Measurements from ENCODE around the gene LRRC59.

The LRRC59 gene

GRCh38 chr17:50356418-50356817, 40.9 kb downstream of the LRRC59 start:
- Histone ChIP-seq H2AFZ (ENCODE audit: low read length) (no peak overlapping the region), H3K27me3 (replicated peaks; ENCODE audit: insufficient read depth, low read length) (no peaks in the 10 kb centered on the region), H3K4me1 (ENCODE audit: low read length) (no peaks in the 10 kb centered on the region), H3K9me2 (replicated peaks; ENCODE audit: insufficient read depth, low read length) (no peaks in the 10 kb centered on the region), H3K36me3 (replicated peaks; ENCODE audit: insufficient read depth, low read length) (no peaks in the 10 kb centered on the region), H3K27ac (ENCODE audit: low read length) (no peak overlapping the region), H3K4me2 (ENCODE audit: low read depth, low read length) (no peak overlapping the region), H3K9me3 (replicated peaks; ENCODE audit: insufficient read depth, low read length) (no peaks in the 10 kb centered on the region), H3K9ac (ENCODE audit: low read length) (no peak overlapping the region), H3K79me2 (ENCODE audit: low read length) (no peaks in the 10 kb centered on the region), H4K20me1 (ENCODE audit: insufficient read depth, low read length) (no peaks in the 10 kb centered on the region), H3F3A (ENCODE audit: insufficient read depth, low read length) (no peaks in the 10 kb centered on the region), H3K4me3 (ENCODE audit: low read length) (no peak overlapping the region)
- TF ChIP-seq, protein P1, sequence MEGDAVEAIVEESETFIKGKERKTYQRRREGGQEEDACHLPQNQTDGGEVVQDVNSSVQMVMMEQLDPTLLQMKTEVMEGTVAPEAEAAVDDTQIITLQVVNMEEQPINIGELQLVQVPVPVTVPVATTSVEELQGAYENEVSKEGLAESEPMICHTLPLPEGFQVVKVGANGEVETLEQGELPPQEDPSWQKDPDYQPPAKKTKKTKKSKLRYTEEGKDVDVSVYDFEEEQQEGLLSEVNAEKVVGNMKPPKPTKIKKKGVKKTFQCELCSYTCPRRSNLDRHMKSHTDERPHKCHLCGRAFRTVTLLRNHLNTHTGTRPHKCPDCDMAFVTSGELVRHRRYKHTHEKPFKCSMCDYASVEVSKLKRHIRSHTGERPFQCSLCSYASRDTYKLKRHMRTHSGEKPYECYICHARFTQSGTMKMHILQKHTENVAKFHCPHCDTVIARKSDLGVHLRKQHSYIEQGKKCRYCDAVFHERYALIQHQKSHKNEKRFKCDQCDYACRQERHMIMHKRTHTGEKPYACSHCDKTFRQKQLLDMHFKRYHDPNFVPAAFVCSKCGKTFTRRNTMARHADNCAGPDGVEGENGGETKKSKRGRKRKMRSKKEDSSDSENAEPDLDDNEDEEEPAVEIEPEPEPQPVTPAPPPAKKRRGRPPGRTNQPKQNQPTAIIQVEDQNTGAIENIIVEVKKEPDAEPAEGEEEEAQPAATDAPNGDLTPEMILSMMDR (IDR thresholded peaks at IDR 0.05; ENCODE audit: low read length): no peak
- no peak for DNase-seq

- no peak overlapping the region for H3K4me2 ChIP-seq (ENCODE audit: low read depth, low read length)
- no peaks in the 10 kb centered on the region for H3K9me2 ChIP-seq (replicated peaks; ENCODE audit: insufficient read depth, low read length)
- DNase-seq: no peak
- H3F3A ChIP-seq (ENCODE audit: insufficient read depth, low read length): no peaks in the 10 kb centered on the region
- TF ChIP-seq, protein P1 (IDR thresholded peaks at IDR 0.05; ENCODE audit: low read length): no peak
- no peak for TF ChIP-seq EZH2phosphoT487 (IDR thresholded peaks at IDR 0.05; ENCODE audit: low read length)
- TF ChIP-seq EZH2 (optimal IDR thresholded peaks at IDR 0.05; ENCODE audit: low read depth, low read length): no peak
- no peaks in the 10 kb centered on the region for H3K36me3 ChIP-seq (replicated peaks; ENCODE audit: insufficient read depth, low read length)
- H3K9ac ChIP-seq (ENCODE audit: low read length): no peak overlapping the region
- H3K27me3 ChIP-seq (replicated peaks; ENCODE audit: insufficient read depth, low read length): no peaks in the 10 kb centered on the region
- no peak overlapping the region for H3K4me3 ChIP-seq (ENCODE audit: low read length)
- H3K79me2 ChIP-seq (ENCODE audit: low read length): no peaks in the 10 kb centered on the region
- no peaks in the 10 kb centered on the region for H3K4me1 ChIP-seq (ENCODE audit: low read length)
- H3K27ac ChIP-seq (ENCODE audit: low read length): no peak overlapping the region
- no peaks in the 10 kb centered on the region for H3K9me3 ChIP-seq (replicated peaks; ENCODE audit: insufficient read depth, low read length)
- H2AFZ ChIP-seq (ENCODE audit: low read length): no peak overlapping the region
- H4K20me1 ChIP-seq (ENCODE audit: insufficient read depth, low read length): no peaks in the 10 kb centered on the region
Measured at GRCh38 chr17:50355701-50356341, 41.5 kb downstream of the LRRC59 start.

- no peak overlapping the region for H3K4me3 ChIP-seq (ENCODE audit: low read length)
- TF ChIP-seq, protein P1 (IDR thresholded peaks at IDR 0.05; ENCODE audit: low read length): no peak
- TF ChIP-seq EZH2 (optimal IDR thresholded peaks at IDR 0.05; ENCODE audit: low read depth, low read length) (no peak), EZH2phosphoT487 (IDR thresholded peaks at IDR 0.05; ENCODE audit: low read length) (no peak)
Measured at GRCh38 chr17:50355336-50355700, 42.0 kb downstream of the LRRC59 start.

More at GRCh38 chr17:50355336-50355700, 42.0 kb downstream of the LRRC59 start:
- Histone ChIP-seq H3K27ac (ENCODE audit: low read length) (no peak overlapping the region), H3K9me2 (replicated peaks; ENCODE audit: insufficient read depth, low read length) (no peaks in the 10 kb centered on the region), H3K36me3 (replicated peaks; ENCODE audit: insufficient read depth, low read length) (no peaks in the 10 kb centered on the region), H3K79me2 (ENCODE audit: low read length) (no peaks in the 10 kb centered on the region), H4K20me1 (ENCODE audit: insufficient read depth, low read length) (no peaks in the 10 kb centered on the region), H3K4me1 (ENCODE audit: low read length) (no peaks in the 10 kb centered on the region), H3K4me2 (ENCODE audit: low read depth, low read length) (no peak overlapping the region), H3F3A (ENCODE audit: insufficient read depth, low read length) (no peaks in the 10 kb centered on the region), H3K27me3 (replicated peaks; ENCODE audit: insufficient read depth, low read length) (no peaks in the 10 kb centered on the region), H2AFZ (ENCODE audit: low read length) (no peak overlapping the region), H3K9me3 (replicated peaks; ENCODE audit: insufficient read depth, low read length) (no peaks in the 10 kb centered on the region), H3K9ac (ENCODE audit: low read length) (no peak overlapping the region)
- DNase-seq: no peak
